ENCODE results near the gene PROSER2.

PROSER2 gene

DNA sequence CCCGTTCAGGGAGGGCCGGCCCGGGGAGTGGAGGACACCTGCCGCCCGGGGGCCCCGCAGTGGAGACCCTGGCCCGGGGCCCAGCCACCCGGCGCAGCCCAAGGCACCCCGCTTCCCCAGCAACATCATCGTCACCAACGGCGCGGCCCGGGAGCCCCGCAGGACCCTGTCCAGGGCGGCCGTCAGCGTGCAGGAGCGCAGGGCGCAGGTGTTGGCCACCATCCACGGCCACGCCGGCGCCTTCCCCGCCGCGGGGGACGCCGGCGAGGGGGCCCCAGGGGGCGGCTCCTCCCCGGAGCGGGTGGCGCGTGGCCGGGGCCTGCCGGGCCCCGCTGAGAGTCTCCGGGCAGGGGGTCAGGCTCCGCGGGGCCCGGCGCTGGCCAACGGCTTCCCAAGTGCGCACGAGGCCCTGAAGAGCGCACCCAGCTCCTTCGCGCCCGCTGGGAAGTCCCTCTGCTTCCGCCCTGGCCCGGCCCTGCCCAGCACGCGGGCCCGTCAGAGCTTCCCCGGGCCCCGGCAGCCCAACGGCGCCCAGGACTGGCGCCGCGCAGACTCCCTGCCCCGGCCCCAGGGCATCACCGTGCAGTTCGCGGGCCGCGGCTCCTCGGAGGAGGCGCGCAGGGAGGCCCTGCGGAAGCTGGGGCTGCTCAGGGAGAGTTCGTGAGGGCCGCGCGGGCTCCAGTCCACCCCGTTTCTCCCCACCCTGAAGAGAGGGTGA lies 46.7 kb downstream of the PROSER2 start:
- DNase-seq = peak; percentile 20

DNA sequence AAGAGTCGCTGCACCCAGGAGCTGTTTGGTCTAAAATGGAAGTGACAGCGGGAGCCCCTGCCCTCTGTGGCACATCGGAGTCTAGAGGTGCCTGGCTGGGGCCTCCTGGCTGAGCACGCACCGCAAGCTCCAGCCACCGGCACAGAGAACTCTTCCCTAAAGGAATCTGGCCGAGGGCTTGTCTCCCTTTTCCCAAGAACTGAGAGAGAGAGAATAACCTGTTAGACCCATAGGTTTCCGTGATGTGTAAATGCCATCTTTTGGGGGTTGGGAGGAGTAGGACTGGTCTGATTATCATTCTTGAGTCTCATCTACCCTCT lies 47.3 kb downstream of the PROSER2 start:
- no peak for DNase-seq

DNA sequence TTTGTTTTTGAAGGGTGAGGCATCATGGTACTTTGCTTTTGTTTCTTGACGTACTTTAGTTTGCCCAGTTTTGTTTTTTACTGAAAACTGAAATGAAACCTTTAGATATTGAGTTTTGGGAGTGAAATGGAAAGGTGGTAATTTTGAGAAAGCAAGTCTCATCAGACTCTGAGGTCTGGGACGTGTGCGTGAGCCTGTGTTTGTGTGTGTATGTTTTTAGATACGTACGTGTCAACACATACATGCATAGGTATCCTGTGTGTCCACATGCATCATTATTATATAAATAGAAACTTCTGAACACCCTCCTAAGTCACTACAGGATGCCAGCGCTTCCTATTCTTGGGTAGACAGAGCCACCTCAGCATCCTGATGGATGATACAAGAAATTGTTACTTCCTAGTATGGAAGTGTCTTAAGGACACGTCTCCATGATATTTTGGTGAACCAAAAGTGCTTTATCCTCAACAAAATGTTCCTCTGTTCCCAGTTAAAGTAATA lies 47.8 kb downstream of the PROSER2 start:
- no peak for DNase-seq

- DNase-seq = peak; percentile 26
Measured at GRCh38 chr10:11871466-11871865, 48.3 kb downstream of the PROSER2 start.

DNA sequence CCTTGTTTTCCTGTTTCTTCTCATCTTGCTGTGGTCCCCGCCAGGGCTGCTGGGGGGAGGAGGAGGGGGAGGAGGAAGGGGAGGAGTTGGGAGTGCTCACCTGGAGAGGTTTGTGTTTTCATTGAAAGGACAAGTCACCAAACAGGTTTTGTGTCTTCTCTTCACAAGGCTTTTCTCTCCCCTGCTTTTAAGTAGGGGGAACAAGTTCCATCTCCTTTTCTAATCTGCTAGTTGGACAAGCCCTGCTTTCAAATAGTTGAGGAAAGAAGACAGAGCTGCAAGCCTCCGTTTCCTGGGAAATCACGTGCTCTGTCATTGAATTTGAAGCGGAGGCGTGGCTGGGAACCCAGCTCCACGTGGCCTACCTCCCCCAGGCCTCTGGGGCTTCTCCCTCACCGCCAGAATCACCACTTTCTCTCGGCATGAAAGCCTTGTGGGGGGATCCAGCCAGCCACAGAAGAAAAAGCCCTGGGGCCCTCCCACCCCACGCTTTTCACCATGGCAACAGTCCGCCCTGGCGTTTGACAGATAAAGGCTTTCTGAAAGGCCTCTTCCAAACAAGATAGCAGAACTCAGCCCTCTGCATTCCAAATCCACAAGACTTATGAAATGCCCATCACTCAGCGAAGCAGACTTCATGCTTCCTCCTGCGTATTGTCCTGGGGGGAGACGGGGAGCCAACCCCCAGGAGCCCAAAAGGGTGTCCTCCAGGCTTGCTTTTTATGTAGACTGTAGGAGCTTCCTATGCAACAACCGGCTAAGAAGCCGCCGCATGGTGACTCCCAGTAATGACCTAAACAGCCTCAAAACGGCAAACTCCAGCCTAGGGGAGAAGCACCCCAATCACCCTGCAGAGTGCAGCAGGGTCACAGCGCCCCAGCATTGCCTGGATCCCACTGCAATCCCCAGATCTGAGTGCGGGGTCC lies 51.7 kb downstream of the PROSER2 start:
- peak; percentile 49 for DNase-seq

- DNase-seq = peak; percentile 93
Measured at GRCh38 chr10:11875494-11876281, 52.5 kb downstream of the PROSER2 start.

DNA sequence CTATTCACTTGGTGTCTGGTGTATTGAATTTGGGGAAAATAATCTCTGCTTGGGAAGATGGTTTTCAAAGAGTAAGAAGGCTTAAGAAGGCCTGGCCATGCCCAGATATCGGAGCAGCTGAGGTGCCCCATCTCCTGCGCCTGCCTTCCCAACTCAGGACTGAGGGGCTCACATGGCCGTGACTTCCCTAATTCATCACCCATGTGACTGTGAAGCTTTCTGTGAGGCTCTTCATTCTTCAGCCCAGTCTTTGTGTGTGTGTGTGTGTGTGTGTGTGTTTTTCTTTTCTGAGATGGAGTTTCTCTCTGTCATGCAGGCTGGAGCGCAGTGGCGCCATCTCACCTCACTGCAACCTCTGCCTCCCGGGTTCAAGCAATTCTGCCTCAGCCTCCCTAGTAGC lies 53.2 kb downstream of the PROSER2 start:
- no peak for DNase-seq

- DNase-seq = no peak
Measured at GRCh38 chr10:11876805-11877590, 53.8 kb downstream of the PROSER2 start.

- DNase-seq = no peak
Measured at GRCh38 chr10:11877591-11877905, 54.4 kb downstream of the PROSER2 start.

DNA sequence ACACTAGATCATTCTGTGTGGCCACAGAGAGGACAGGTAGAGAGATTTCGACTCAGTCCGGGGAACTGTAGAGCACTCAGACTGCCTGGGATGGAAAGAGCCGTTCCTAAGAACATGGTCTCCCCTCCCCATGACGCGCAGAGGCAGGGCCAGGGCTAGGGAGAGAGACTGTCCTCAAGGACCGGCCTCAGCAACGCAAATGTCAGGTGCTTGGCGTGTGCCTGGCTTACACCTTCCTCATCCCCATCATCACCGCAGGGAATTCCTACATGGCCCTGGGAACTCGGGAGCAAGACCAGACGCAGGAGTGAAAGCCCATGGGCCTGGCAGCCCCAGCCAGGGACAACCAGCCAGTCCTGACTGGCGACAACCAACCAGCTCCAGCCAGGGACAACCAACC lies 55.6 kb downstream of the PROSER2 start:
- no peak for DNase-seq

- DNase-seq = no peak
Measured at GRCh38 chr10:11879387-11880094, 56.4 kb downstream of the PROSER2 start.

GRCh38 chr10:11880151-11881029 lies 57.2 kb downstream of the PROSER2 start:
- DNase-seq = no peak

DNA sequence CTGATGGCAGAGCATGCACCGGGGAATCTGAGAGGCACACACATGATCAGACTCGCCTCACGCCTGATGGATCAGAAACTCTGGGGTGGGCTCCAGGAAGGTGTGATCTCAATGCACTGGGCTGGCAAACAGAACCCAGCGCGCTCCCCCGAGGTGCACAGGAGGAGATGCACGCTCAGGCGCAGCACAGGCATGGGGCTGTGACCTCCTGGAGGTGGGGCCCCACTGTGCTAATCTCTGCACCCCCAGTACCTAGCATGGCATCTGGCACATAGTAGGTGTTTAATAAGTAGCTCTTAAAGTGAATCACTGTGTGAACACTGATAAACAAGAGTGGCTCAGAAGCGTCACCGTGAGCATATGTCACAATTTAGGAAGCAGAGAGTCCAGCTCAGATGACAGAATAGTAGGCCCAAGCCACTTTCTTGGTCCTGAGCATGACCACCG lies 57.9 kb downstream of the PROSER2 start:
- DNase-seq = no peak

GRCh38 chr10:11881477-11882417 lies 58.6 kb downstream of the PROSER2 start:
- peak; percentile 31 for DNase-seq

- DNase-seq = no peak
Measured at GRCh38 chr10:11882646-11883375, 59.7 kb downstream of the PROSER2 start.

- no peak for DNase-seq
Measured at GRCh38 chr10:11884706-11885423, 61.7 kb downstream of the PROSER2 start.

GRCh38 chr10:11885437-11886137 lies 62.4 kb downstream of the PROSER2 start:
- DNase-seq = no peak
